IMR-90 (cell line): ENCODE results near the gene TSPAN1. TPM values are rescaled to one million over a fixed set of nuclear protein-coding genes. Genes with fewer than 3 reads are reported as not detected.

ENCODE experiments used
- ATAC-seq: fragments of 200-7000 bp; cut with Tn5 transposase; 2 replicates; pipeline ENCODE4 v1.9.1; 2020; ENCODE audit warnings: low read depth, mild to moderate bottlenecking, moderate library complexity
- BruUV-seq: library from RNA; stranded (reverse); fragments of 400-500 nt; replicated peaks from 2 replicates; lab custom pipeline; 2021; lab: Mats Ljungman, UMichigan
- CTCF ChIA-PET: fragments of 300-600 bp; formaldehyde crosslinking; extraction: SDS; loops from one replicate; lab custom pipeline; 2021; ENCODE audit warnings: antibody characterized with exemption; lab: Yijun Ruan, JAX
- POLR2A ChIA-PET: fragments of 300-600 bp; sonication (Branson Sonifier 250); formaldehyde crosslinking; loops from one replicate; lab custom pipeline; 2022; ENCODE audit warnings: antibody characterized with exemption; ENCODE audit not compliant: unreplicated experiment; lab: Charles Lee
- DNase-seq: peaks from one replicate; pipeline ENCODE4 v3.0.0; 2013
- H2AFZ ChIP-seq: replicated peaks from 2 replicates; pipeline ENCODE3; 2013; ENCODE audit warnings: low read length, mild to moderate bottlenecking; ENCODE audit not compliant: poor library complexity
- H2AK5ac ChIP-seq: 2 replicates; pipeline ENCODE4 v1.6.1; 2013; ENCODE audit warnings: low read depth, low read length, inconsistent platforms
- H2AK9ac ChIP-seq: replicated peaks from 2 replicates; pipeline ENCODE3; 2013; ENCODE audit warnings: mild to moderate bottlenecking, low read depth, low read length, moderate library complexity; ENCODE audit not compliant: poor library complexity
- H2BK120ac ChIP-seq: 2 replicates; pipeline ENCODE4 v1.6.1; 2013; ENCODE audit warnings: low read depth, low read length, inconsistent platforms
- H2BK15ac ChIP-seq: 3 replicates; pipeline ENCODE4 v1.6.1; 2013; ENCODE audit warnings: low read depth, low read length, inconsistent platforms
- H2BK20ac ChIP-seq: 2 replicates; pipeline ENCODE4 v1.6.1; 2013; ENCODE audit warnings: low read depth, mild to moderate bottlenecking, inconsistent platforms, low read length, moderate library complexity
- H2BK5ac ChIP-seq: 2 replicates; pipeline ENCODE4 v1.6.1; 2013; ENCODE audit warnings: mild to moderate bottlenecking, low read depth, low read length, inconsistent platforms; ENCODE audit not compliant: poor library complexity, severe bottlenecking
- H3K14ac ChIP-seq: replicated peaks from 2 replicates; pipeline ENCODE4 v1.6.1; 2013; ENCODE audit warnings: low read depth, low read length, inconsistent platforms
- H3K18ac ChIP-seq: 2 replicates; pipeline ENCODE4 v1.6.1; 2013; ENCODE audit warnings: low read depth, low read length, control low read depth
- H3K23ac ChIP-seq: 2 replicates; pipeline ENCODE4 v1.6.1; 2013; ENCODE audit warnings: low read depth, low read length, inconsistent platforms
- H3K27ac ChIP-seq: 2 replicates; pipeline ENCODE4 v1.5.1; 2013; ENCODE audit warnings: mild to moderate bottlenecking, control low read depth, low read length; ENCODE audit not compliant: insufficient read depth
- H3K27me3 ChIP-seq: 2 replicates; pipeline ENCODE4 v1.6.1; 2013; ENCODE audit warnings: low read length; ENCODE audit not compliant: control insufficient read depth, insufficient read depth
- H3K36me3 ChIP-seq: 2 replicates; pipeline ENCODE4 v1.6.1; 2013; ENCODE audit warnings: low read length, mixed read lengths; ENCODE audit not compliant: control insufficient read depth, insufficient read depth
- H3K4ac ChIP-seq: 2 replicates; pipeline ENCODE4 v1.6.1; 2013; ENCODE audit warnings: low read depth, low read length, inconsistent platforms
- H3K4me1 ChIP-seq: 2 replicates; pipeline ENCODE4 v1.6.1; 2013; ENCODE audit warnings: low read length, mixed read lengths; ENCODE audit not compliant: control insufficient read depth, insufficient read depth
- H3K4me2 ChIP-seq: 2 replicates; pipeline ENCODE4 v1.6.1; 2013; ENCODE audit warnings: low read depth, mild to moderate bottlenecking, control low read depth, low read length, moderate library complexity
- H3K4me3 ChIP-seq: 2 replicates; pipeline ENCODE4 v1.5.1; 2013; ENCODE audit warnings: low read depth, mild to moderate bottlenecking, control low read depth, low read length, moderate library complexity; ENCODE audit not compliant: insufficient read depth
- H3K56ac ChIP-seq: 2 replicates; pipeline ENCODE4 v1.6.1; 2013; ENCODE audit warnings: low read length, inconsistent platforms; ENCODE audit not compliant: insufficient read depth; ENCODE audit errors: extremely low read depth
- H3K79me1 ChIP-seq, 2 experiments: 2 replicates each; pipeline ENCODE4 v1.6.1; 2013; ENCODE audit warnings: low read length in 2 of 2, inconsistent platforms in 1 of 2, low read depth in 1 of 2
- H3K9ac ChIP-seq: 2 replicates; pipeline ENCODE4 v1.6.1; 2013; ENCODE audit warnings: low read depth, low read length, control low read depth
- H3K9me1 ChIP-seq: 2 replicates; pipeline ENCODE4 v1.6.1; 2013; ENCODE audit warnings: low read length, inconsistent platforms; ENCODE audit not compliant: insufficient read depth
- H3K9me3 ChIP-seq: 2 replicates; pipeline ENCODE4 v1.6.1; 2013; ENCODE audit warnings: low read length; ENCODE audit not compliant: control insufficient read depth, insufficient read depth
- H4K20me1 ChIP-seq: 2 replicates; pipeline ENCODE4 v1.6.1; 2013; ENCODE audit warnings: low read length, inconsistent platforms; ENCODE audit not compliant: insufficient read depth
- H4K5ac ChIP-seq: 2 replicates; pipeline ENCODE4 v1.6.1; 2013; ENCODE audit warnings: mild to moderate bottlenecking, low read depth, low read length, control low read depth
- H4K8ac ChIP-seq, 2 experiments: 2 replicates each; pipeline ENCODE4 v1.6.1; 2013; ENCODE audit warnings: low read depth in 2 of 2, low read length in 2 of 2, control low read depth in 1 of 2, inconsistent platforms in 1 of 2
- H4K91ac ChIP-seq: 2 replicates; pipeline ENCODE4 v1.6.1; 2013; ENCODE audit warnings: low read depth, low read length, inconsistent platforms; ENCODE audit not compliant: insufficient read depth
- BHLHE40 ChIP-seq: fragments of 150-350 bp; IDR thresholded peaks from 2 replicates; pipeline ENCODE4 v1.6.1; 2016; ENCODE audit warnings: mild to moderate bottlenecking, low read depth, low read length
- CEBPB ChIP-seq: IDR thresholded peaks from 2 replicates; pipeline ENCODE4 v1.6.1; 2012; ENCODE audit warnings: low read depth, low read length, improper control_type of control experiment
- CTCF ChIP-seq: conservative IDR thresholded peaks from 2 replicates; pipeline ENCODE4 v1.5.1; 2012; ENCODE audit warnings: mild to moderate bottlenecking, low read depth, low read length, improper control_type of control experiment
- MAFK ChIP-seq: IDR thresholded peaks from 2 replicates; pipeline ENCODE4 v1.6.1; 2012; ENCODE audit warnings: low read depth, low read length, improper control_type of control experiment
- MAZ ChIP-seq: IDR thresholded peaks from 2 replicates; pipeline ENCODE4 v1.6.1; 2012; ENCODE audit warnings: low read depth, mild to moderate bottlenecking, low read length, improper control_type of control experiment, moderate library complexity, borderline replicate concordance
- MXI1 ChIP-seq: IDR thresholded peaks from 2 replicates; pipeline ENCODE4 v1.6.1; 2012; ENCODE audit warnings: low read depth, mild to moderate bottlenecking, low read length, moderate library complexity, borderline replicate concordance
- NFE2L2 ChIP-seq: fragments of 150-350 bp; IDR thresholded peaks from 2 replicates; pipeline ENCODE4 v1.6.1; 2016; ENCODE audit warnings: low read depth, mild to moderate bottlenecking, low read length
- RCOR1 ChIP-seq: IDR thresholded peaks from 2 replicates; pipeline ENCODE4 v1.6.1; 2012; ENCODE audit warnings: mild to moderate bottlenecking, low read length, improper control_type of control experiment; ENCODE audit not compliant: insufficient replicate concordance
- SMC3 ChIP-seq: fragments of 150-350 bp; IDR thresholded peaks from 2 replicates; pipeline ENCODE4 v1.6.1; 2016; ENCODE audit warnings: low read depth, mild to moderate bottlenecking, antibody characterized with exemption, low read length, moderate library complexity
- USF2 ChIP-seq: fragments of 150-350 bp; IDR thresholded peaks from 2 replicates; pipeline ENCODE4 v1.6.1; 2017; ENCODE audit warnings: mild to moderate bottlenecking, antibody characterized with exemption, low read length, low read depth
- WGBS, 2 experiments: methylation state at CpG; one replicate each; pipeline versions ENCODE4 v1.1.5 to v1.1.7; 2013; ENCODE audit warnings: missing lambda C conversion rate in 2 of 2; ENCODE audit not compliant: insufficient read length in 1 of 2; ENCODE audit errors: extremely low coverage in 2 of 2; 5-methylcytosine and 5-hydroxymethylcytosine counted together
- dilution Hi-C: fragments of 300-500 bp; cut with HindIII; formaldehyde crosslinking; loops from one replicate; pipeline ENCODE4 v1.14.3; 2018; ENCODE audit warnings: low sequenced_read_pairs; ENCODE audit not compliant: unreplicated experiment
- in situ Hi-C: fragments of 300-500 bp; cut with MboI; formaldehyde crosslinking; loops from 3 replicates; pipeline ENCODE4 v1.14.3; 2019; ENCODE audit warnings: low sequenced_read_pairs, inconsistent platforms, mixed read lengths
- intact Hi-C: fragments of 100-400 bp; cut with micrococcal nuclease; formaldehyde crosslinking; loops from 2 replicates; pipeline ENCODE4 v1.10.0; 2022
- polyA plus RNA-seq, 3 experiments: library from polyadenylated mRNA; depleted of rRNA; stranded (reverse); fragments of >200 nt; gene quantifications; 2 replicates each; pipeline ENCODE4 v1.2.3, GENCODE V29; 2012; ENCODE audit warnings: low replicate concordance in 1 of 3
- total RNA-seq: library from RNA; depleted of rRNA; stranded (reverse); fragments of >200 nt; gene quantifications from 2 replicates; pipeline ENCODE4 v1.2.3, GENCODE V29; 2012

The TSPAN1 gene
- total and polyA plus RNA-seq, 2 of the 4 experiments (the other 2 are of a cell fraction) = 0.18 to 0.82 TPM

GRCh38 chr1:46176211-46176865 is 1.5 kb downstream of the TSPAN1 start, which contains the start of gene P3R3URF:
Gene P3R3URF (minus strand): TSS chr1:46176488. CDS start chr1:46176471, 17 bp downstream.
- Histone ChIP-seq H2AFZ (peak within 1 kb of the TSS; percentile 68), H3K9me3 (no peaks in the 10 kb centered on the region), H3K4me2 (no peak within 1 kb of the TSS), H3K27ac (no peak within 1 kb of the TSS), H3K27me3 (peaks cover 2% of the 10 kb centered on the region; the same call in 1 of the 2 replicates), H2AK5ac (no peak within 1 kb of the TSS), H2BK15ac (no peak within 1 kb of the TSS), H3K36me3 (no peaks in the 10 kb centered on the region), H3K14ac (no peak within 1 kb of the TSS), H2AK9ac (peak within 1 kb of the TSS; percentile 45), H3K23ac (no peak within 1 kb of the TSS), H3K18ac (no peak within 1 kb of the TSS), H2BK120ac (no peak within 1 kb of the TSS), H3K4me1 (peaks cover 5% of the 10 kb centered on the region), H4K8ac (no peak within 1 kb of the TSS; a peak in 1 of 4 replicates), H4K20me1 (no peaks in the 10 kb centered on the region), H2BK20ac (no peak within 1 kb of the TSS), H3K9ac (no peak within 1 kb of the TSS), H3K9me1 (peaks cover 9% of the 10 kb centered on the region), H3K56ac (no peak within 1 kb of the TSS), H4K5ac (no peak within 1 kb of the TSS), H3K4me3 (no peak within 1 kb of the TSS), H3K4ac (no peak within 1 kb of the TSS; the same call in 1 of the 2 replicates), H3K79me1 (no peaks in the 10 kb centered on the region), H4K91ac (no peak within 1 kb of the TSS), H2BK5ac (no peak within 1 kb of the TSS)
- CTCF ChIA-PET = no interaction called here
- intact Hi-C loops = loop anchor here (5.0 kb wide), 2 partner anchors 119 to 294 kb away; no protein-coding TSS in a partner anchor
- in situ Hi-C loops = loop anchor here (5.0 kb wide), 1 partner anchor 139 kb away; no protein-coding TSS in a partner anchor
- WGBS, 2 experiments = 87% methylated on average over 5 of the region's 13 CpGs; no CpG with 5 or more reads in 1 of the 2 experiments
- POLR2A ChIA-PET = no interaction called here
- DNase-seq = no peak
- no peak for ATAC-seq
- no peak for TF ChIP-seq RCOR1
- no peak for TF ChIP-seq NFE2L2
- TF ChIP-seq MAFK = no peak
- TF ChIP-seq SMC3 = no peak
- TF ChIP-seq BHLHE40 = no peak
- TF ChIP-seq USF2 = no peak
- TF ChIP-seq CEBPB = no peak
- TF ChIP-seq MAZ = no peak
- no peak for TF ChIP-seq MXI1
- TF ChIP-seq CTCF = no peak
- no TSS peak for BruUV-seq
- dilution Hi-C loops = loop anchor here (25.0 kb wide), 1 partner anchor 139 kb away; no protein-coding TSS in a partner anchor
